Keratinocyte (primary cell): ENCODE measurements around the gene MTA3. TPM values are rescaled to one million over a fixed set of nuclear protein-coding genes. Genes with fewer than 3 reads are reported as not detected.

Source experiments
- DNase-seq: peaks from one replicate; pipeline ENCODE4 v3.0.0-alpha.2; 2011; ENCODE audit warnings: low read depth, missing footprints, low spot score
- FAIRE-seq: peaks from 2 replicates; lab custom pipeline; 2011; peaks lifted over from hg19 to GRCh38; lab: Jason Lieb, UNC
- H2AFZ ChIP-seq: 2 replicates; pipeline ENCODE4 v1.6.0; 2012; ENCODE audit warnings: low read length, control low read depth, inconsistent platforms; ENCODE audit not compliant: control insufficient read depth
- H3K27ac ChIP-seq: 2 replicates; pipeline ENCODE4 v1.5.1; 2011; ENCODE audit warnings: low read length; ENCODE audit not compliant: control insufficient read depth, insufficient read depth
- H3K27me3 ChIP-seq: 3 replicates; pipeline ENCODE4 v1.6.0; 2011; ENCODE audit warnings: low read length; ENCODE audit not compliant: control insufficient read depth, insufficient read depth; ENCODE audit errors: extremely low read depth
- H3K36me3 ChIP-seq, 2 experiments: 2 replicates in 1 of 2; 3 replicates in 1 of 2; pipeline ENCODE4 v1.5.1; 2011; ENCODE audit warnings: low read length in 2 of 2, mild to moderate bottlenecking in 1 of 2; ENCODE audit not compliant: control insufficient read depth in 2 of 2, insufficient read depth in 2 of 2; ENCODE audit errors: extremely low read depth in 1 of 2
- H3K4me1 ChIP-seq: 3 replicates; pipeline ENCODE4 v1.5.1; 2011; ENCODE audit warnings: low read length; ENCODE audit not compliant: control insufficient read depth, insufficient read depth; ENCODE audit errors: extremely low read depth
- H3K4me2 ChIP-seq: 3 replicates; pipeline ENCODE4 v1.6.0; 2011; ENCODE audit warnings: low read depth, low read length; ENCODE audit not compliant: control insufficient read depth, insufficient read depth; ENCODE audit errors: extremely low read depth
- H3K4me3 ChIP-seq, 3 experiments: fragments of 200-600 bp in 1 of 3; sonication (generic) in 1 of 3; 2 replicates in 2 of 3; 3 replicates in 1 of 3; pipeline ENCODE4 v1.5.1; 2011 to 2016; ENCODE audit warnings: low read length in 3 of 3, mild to moderate bottlenecking in 3 of 3, control low read depth in 2 of 3, inconsistent platforms in 1 of 3, low read depth in 1 of 3, mixed read lengths in 1 of 3, mixed run types in 1 of 3, moderate library complexity in 1 of 3; ENCODE audit not compliant: control insufficient read depth in 2 of 3, insufficient read depth in 2 of 3; ENCODE audit errors: extremely low read depth in 1 of 3
- H3K79me2 ChIP-seq: 2 replicates; pipeline ENCODE4 v1.6.0; 2012; ENCODE audit warnings: low read length; ENCODE audit not compliant: control insufficient read depth, insufficient read depth
- H3K9ac ChIP-seq: 3 replicates; pipeline ENCODE4 v1.6.0; 2011; ENCODE audit warnings: low read length; ENCODE audit not compliant: control insufficient read depth, insufficient read depth; ENCODE audit errors: extremely low read depth
- H3K9me1 ChIP-seq: 3 replicates; pipeline ENCODE4 v1.6.0; 2011; ENCODE audit warnings: low read length; ENCODE audit not compliant: control insufficient read depth, insufficient read depth; ENCODE audit errors: extremely low read depth
- H3K9me3 ChIP-seq: 2 replicates; pipeline ENCODE4 v1.5.1; 2012; ENCODE audit warnings: low read depth, low read length; ENCODE audit not compliant: control insufficient read depth
- H4K20me1 ChIP-seq: 3 replicates; pipeline ENCODE4 v1.6.0; 2011; ENCODE audit warnings: low read length; ENCODE audit not compliant: control insufficient read depth, insufficient read depth; ENCODE audit errors: extremely low read depth
- EZH2 ChIP-seq: IDR thresholded peaks from one replicate; pipeline ENCODE4 v1.6.1; 2012; ENCODE audit warnings: inconsistent platforms, mild to moderate bottlenecking, low read length, moderate library complexity
- dilution Hi-C: fragments of 300-500 bp; cut with MboI; formaldehyde crosslinking; loops from one replicate; pipeline ENCODE4 v1.7.0; 2020; ENCODE audit warnings: low sequenced_read_pairs; ENCODE audit not compliant: extremely low pct_ligation_motif_present
- polyA plus RNA-seq, 5 experiments: library from polyadenylated mRNA; depleted of rRNA in 3 of 5; stranded (reverse) in 3 of 5; stranded (forward) in 1 of 5; unstranded in 1 of 5; fragments of >200 nt; gene quantifications; 1 replicate in 1 of 5; 2 replicates in 3 of 5; 3 replicates in 1 of 5; pipeline versions ENCODE4 v1.2.1 to v1.2.3, GENCODE V29; 2011 to 2012; ENCODE audit warnings: missing spikeins in 2 of 5, low read depth in 1 of 5, low replicate concordance in 1 of 5
- TF ChIP-seq, protein P1 (sequence below), 3 experiments: IDR thresholded peaks in 1 of 3; conservative IDR thresholded peaks in 1 of 3; optimal IDR thresholded peaks in 1 of 3; 2 replicates in 2 of 3; 3 replicates in 1 of 3; pipeline versions ENCODE3 to v1.5.1; 2011; ENCODE audit warnings: low read length in 3 of 3, mild to moderate bottlenecking in 3 of 3, moderate library complexity in 2 of 3, control low read depth in 1 of 3, inconsistent platforms in 1 of 3; ENCODE audit not compliant: insufficient read depth in 2 of 3; ENCODE audit errors: extremely low read depth in 1 of 3

Gene MTA3
- polyA plus RNA-seq, 1 donor (not counting 4 experiments of a cell fraction or from before 2014, with no cell fraction given): 34.3 TPM

- FAIRE-seq: no peak
- H3K4me1 ChIP-seq: peaks cover 13% of the 10 kb centered on the region
- H4K20me1 ChIP-seq: no peaks in the 10 kb centered on the region
- H3K27ac ChIP-seq: no peak overlapping the region
- H3K9me3 ChIP-seq: no peaks in the 10 kb centered on the region
- no peak overlapping the region for H3K4me2 ChIP-seq
- DNase-seq: no peak
- no peak overlapping the region for H2AFZ ChIP-seq
- no peak for TF ChIP-seq EZH2
- TF ChIP-seq, protein P1, sequence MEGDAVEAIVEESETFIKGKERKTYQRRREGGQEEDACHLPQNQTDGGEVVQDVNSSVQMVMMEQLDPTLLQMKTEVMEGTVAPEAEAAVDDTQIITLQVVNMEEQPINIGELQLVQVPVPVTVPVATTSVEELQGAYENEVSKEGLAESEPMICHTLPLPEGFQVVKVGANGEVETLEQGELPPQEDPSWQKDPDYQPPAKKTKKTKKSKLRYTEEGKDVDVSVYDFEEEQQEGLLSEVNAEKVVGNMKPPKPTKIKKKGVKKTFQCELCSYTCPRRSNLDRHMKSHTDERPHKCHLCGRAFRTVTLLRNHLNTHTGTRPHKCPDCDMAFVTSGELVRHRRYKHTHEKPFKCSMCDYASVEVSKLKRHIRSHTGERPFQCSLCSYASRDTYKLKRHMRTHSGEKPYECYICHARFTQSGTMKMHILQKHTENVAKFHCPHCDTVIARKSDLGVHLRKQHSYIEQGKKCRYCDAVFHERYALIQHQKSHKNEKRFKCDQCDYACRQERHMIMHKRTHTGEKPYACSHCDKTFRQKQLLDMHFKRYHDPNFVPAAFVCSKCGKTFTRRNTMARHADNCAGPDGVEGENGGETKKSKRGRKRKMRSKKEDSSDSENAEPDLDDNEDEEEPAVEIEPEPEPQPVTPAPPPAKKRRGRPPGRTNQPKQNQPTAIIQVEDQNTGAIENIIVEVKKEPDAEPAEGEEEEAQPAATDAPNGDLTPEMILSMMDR (optimal IDR thresholded peaks at IDR 0.05 in 1 of 3, IDR thresholded peaks at IDR 0.05 in 1 of 3, conservative IDR thresholded peaks at IDR 0.05 in 1 of 3; ENCODE audit: extremely low read depth in 1 of 3, insufficient read depth in 2 of 3, low read length in 3 of 3): no peak
- H3K79me2 ChIP-seq: peaks cover 8% of the 10 kb centered on the region
- H3K9me1 ChIP-seq: no peaks in the 10 kb centered on the region
- H3K9ac ChIP-seq: no peak overlapping the region
- no peaks in the 10 kb centered on the region for H3K36me3 ChIP-seq
- no peak overlapping the region for H3K4me3 ChIP-seq
- no peaks in the 10 kb centered on the region for H3K27me3 ChIP-seq
- dilution Hi-C loops: no loop called here
Measured at GRCh38 chr2:42567364-42567763, 1.1 kb upstream of the MTA3 start.

DNA sequence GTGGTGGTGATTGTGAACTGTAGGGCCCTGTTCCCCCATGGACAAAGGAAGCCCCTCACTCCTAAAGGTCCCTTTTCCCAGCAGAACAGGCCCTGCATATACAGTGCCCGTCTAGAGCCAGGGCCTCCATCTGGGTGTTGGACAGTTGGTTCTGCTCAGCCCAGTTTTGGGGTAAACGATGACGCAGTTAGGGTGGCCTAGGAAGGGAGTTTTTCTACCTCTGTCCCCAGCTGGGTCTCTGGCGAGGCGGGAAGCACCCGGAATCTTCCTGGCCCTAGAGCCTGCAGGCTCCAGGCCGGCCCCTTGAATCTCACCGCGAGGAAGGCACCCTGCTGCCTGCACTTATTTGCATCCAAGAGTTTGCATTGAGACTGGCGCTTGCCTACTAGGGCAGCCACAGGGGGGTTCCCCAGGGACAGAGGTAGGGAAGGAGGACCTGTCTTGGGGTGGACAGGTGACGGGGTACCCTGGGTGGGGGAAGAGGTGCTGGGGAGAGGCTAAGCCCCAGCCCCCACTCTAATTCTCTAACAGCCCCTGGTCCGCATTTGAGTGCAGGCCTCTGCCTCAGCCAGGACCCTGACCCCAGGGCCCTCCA, 529 bp upstream of the MTA3 start:
- Histone ChIP-seq H3K79me2 (peaks cover 8% of the 10 kb centered on the region), H3K36me3 (peaks cover 0 to 1% of the 10 kb centered on the region in 2 experiments), H3K4me3 (no peak overlapping the region), H3K9me3 (no peaks in the 10 kb centered on the region), H3K9ac (peak overlapping the region; percentile 35), H2AFZ (peak overlapping the region; percentile 69), H3K9me1 (no peaks in the 10 kb centered on the region), H3K27ac (no peak overlapping the region), H3K27me3 (no peaks in the 10 kb centered on the region), H3K4me1 (peaks cover 7% of the 10 kb centered on the region), H4K20me1 (no peaks in the 10 kb centered on the region), H3K4me2 (peak overlapping the region; percentile 8)
- DNase-seq (no peak), FAIRE-seq (no peak)
- TF ChIP-seq, protein P1 (optimal IDR thresholded peaks at IDR 0.05 in 1 of 3, IDR thresholded peaks at IDR 0.05 in 1 of 3, conservative IDR thresholded peaks at IDR 0.05 in 1 of 3; ENCODE audit: extremely low read depth in 1 of 3, insufficient read depth in 2 of 3, low read length in 3 of 3): no peak
- TF ChIP-seq EZH2: no peak
- dilution Hi-C loops: no loop called here
